ENCODE results near the gene ABCD1.
"Not testable (repeated sequence)": the region's sequence is repeated elsewhere in the genome, so short reads cannot be mapped to it uniquely, and the experiment has no call there.

- TF ChIP-seq EZH2phosphoT487 (IDR thresholded peaks at IDR 0.05; ENCODE audit: borderline replicate concordance); CTCF (conservative IDR thresholded peaks at IDR 0.05; ENCODE audit: low read length): not testable (repeated sequence)
Observed at GRCh38 chrX:153742111-153742510, 17.5 kb downstream of the ABCD1 start.
